GM18858 (cell line): ENCODE data around the gene HDAC5.
"Not testable (repeated sequence)": the region's sequence is repeated elsewhere in the genome, so short reads cannot be mapped to it uniquely, and the experiment has no call there.

ENCODE experiments used
- ATAC-seq: cut with Tn5 transposase; IDR thresholded peaks from one replicate; pipeline ENCODE4 v1.9.1; 2021; ENCODE audit not compliant: unreplicated experiment

HDAC5 gene

GRCh38 chr17:44037471-44037870, 86.0 kb downstream of the HDAC5 start:
- ATAC-seq = no peak

GRCh38 chr17:44034688-44035087, 88.8 kb downstream of the HDAC5 start:
- not testable (repeated sequence) for ATAC-seq

GRCh38 chr17:44033861-44034408, 89.5 kb downstream of the HDAC5 start:
- no peak for ATAC-seq

DNA sequence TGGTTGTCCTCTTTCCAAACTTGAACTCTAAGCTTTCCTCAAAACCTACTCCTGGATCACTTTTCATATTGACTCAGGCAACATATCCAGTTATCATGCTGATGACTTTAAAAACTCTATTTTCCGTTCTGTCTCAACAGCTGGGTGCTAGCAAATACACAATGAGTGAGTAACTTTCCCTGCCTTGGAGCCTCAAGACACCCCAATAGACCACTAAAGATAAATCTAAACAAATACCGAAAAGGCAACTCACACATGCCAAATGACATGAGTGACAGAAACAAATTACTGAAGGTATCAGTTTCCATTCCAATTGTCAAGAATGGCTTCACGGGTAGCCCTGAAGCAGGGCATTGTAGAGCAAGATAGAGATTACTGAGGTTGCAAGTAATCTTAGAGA, 93.0 kb downstream of the HDAC5 start:
- ATAC-seq = no peak

GRCh38 chr17:44029736-44030135, 93.7 kb downstream of the HDAC5 start:
- no peak for ATAC-seq
